ENCODE measurements around the gene CNGA3.

GRCh38 chr2:98346311-98347236 is at the start of gene CNGA3:
- TF ChIP-seq POLR2AphosphoS5 (IDR thresholded peaks at IDR 0.05; ENCODE audit: borderline replicate concordance, low read depth, low read length): no peak
- TF ChIP-seq EZH2 (IDR thresholded peaks at IDR 0.05): no peak
- TF ChIP-seq FOXP2 (optimal IDR thresholded peaks at IDR 0.05; ENCODE audit: control extremely low read depth, extremely low read length, insufficient read depth): no peak
